Lower leg skin (tissue), 4 donors: ENCODE results near the gene GPR3. TPM values are rescaled to one million over a fixed set of nuclear protein-coding genes. Genes with fewer than 3 reads are reported as not detected.
A peak's percentile ranks its signal among the peaks of the same experiment; 100 is the strongest.

Experiments
- DNase-seq, 2 donors: peaks; one replicate each; pipeline ENCODE4 v3.0.0-alpha.2; 2019; ENCODE audit warnings: low spot score in 2 of 2
- H3K4me3 ChIP-seq: fragments of 200-600 bp; sonication (generic); 2 replicates; pipeline ENCODE4 v1.5.1; 2017; ENCODE audit warnings: mild to moderate bottlenecking, low read depth; ENCODE audit not compliant: poor library complexity, severe bottlenecking
- POLR2A ChIP-seq, 2 donors: fragments of 450-650 bp; IDR thresholded peaks; one replicate each; pipeline ENCODE4 v1.6.1; 2016 to 2017; ENCODE audit warnings: antibody characterized with exemption in 2 of 2, mild to moderate bottlenecking in 1 of 2, moderate library complexity in 1 of 2
- WGBS, 2 donors: methylation state at CpG; one replicate each; pipeline ENCODE4 v1.1.5; 2018; 5-methylcytosine and 5-hydroxymethylcytosine counted together
- intact Hi-C: fragments of 100-400 bp; cut with DNase I; formaldehyde crosslinking; loops from one replicate; pipeline ENCODE4 v1.15.0; 2023; ENCODE audit warnings: low total_unique reads
- total RNA-seq, 4 donors: library from RNA; depleted of rRNA; stranded (reverse); fragments of >200 nt; gene quantifications; one replicate each; pipeline ENCODE4 v1.1.0, GENCODE V29; 2016
- TF ChIP-seq, protein P1 (sequence below), 3 donors: fragments of 450-650 bp; IDR thresholded peaks; one replicate each; pipeline ENCODE4 v1.5.1; 2016; ENCODE audit warnings: antibody characterized with exemption in 3 of 3, mild to moderate bottlenecking in 3 of 3, moderate library complexity in 2 of 3

Gene GPR3
- total RNA-seq, 4 donors from 2014 or later = 0.22 to 1.3 (median 0.68) TPM

GRCh38 chr1:27388337-27389005 lies 4.0 kb upstream of the GPR3 start:
- intact Hi-C loops = loop anchor here (10.0 kb wide), 1 partner anchor 54 kb away; no protein-coding TSS in a partner anchor
- peak in 1 of 2 donors; percentile 95 for DNase-seq

DNA sequence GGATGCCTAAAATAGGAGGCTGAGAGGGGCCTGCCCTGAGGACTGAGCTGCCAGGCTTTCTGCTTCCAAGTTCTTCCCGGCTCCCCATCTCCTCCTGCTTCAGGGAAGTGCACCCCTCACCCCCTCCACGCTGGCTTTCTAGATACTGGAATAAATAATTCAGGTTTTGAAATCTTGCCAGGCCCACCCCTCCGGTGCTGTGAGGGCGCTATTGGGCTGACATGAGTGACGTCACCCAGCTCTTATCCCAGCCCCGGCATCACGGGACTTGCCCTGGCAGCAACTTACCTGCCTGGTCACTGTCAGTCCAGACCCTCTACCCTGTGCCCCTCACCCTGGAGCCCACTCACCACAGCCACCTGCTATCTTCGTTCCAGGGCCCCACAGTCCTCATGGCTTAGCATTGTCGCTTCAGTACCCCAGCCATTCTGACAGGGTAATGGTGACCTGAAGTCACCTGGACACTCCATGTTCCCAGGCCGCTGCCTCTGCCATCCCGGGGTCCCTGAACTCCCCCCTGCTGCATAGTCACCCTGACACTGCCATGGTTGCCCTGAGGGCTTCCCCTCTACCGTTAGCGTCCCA lies 819 bp upstream of the GPR3 start:
- H3K4me3 ChIP-seq = no peak overlapping the region
- intact Hi-C loops = loop anchor here (10.0 kb wide), 1 partner anchor 287 kb away; no protein-coding TSS in a partner anchor
- TF ChIP-seq POLR2A (IDR thresholded peaks at IDR 0.05) = no peak
- TF ChIP-seq, protein P1, sequence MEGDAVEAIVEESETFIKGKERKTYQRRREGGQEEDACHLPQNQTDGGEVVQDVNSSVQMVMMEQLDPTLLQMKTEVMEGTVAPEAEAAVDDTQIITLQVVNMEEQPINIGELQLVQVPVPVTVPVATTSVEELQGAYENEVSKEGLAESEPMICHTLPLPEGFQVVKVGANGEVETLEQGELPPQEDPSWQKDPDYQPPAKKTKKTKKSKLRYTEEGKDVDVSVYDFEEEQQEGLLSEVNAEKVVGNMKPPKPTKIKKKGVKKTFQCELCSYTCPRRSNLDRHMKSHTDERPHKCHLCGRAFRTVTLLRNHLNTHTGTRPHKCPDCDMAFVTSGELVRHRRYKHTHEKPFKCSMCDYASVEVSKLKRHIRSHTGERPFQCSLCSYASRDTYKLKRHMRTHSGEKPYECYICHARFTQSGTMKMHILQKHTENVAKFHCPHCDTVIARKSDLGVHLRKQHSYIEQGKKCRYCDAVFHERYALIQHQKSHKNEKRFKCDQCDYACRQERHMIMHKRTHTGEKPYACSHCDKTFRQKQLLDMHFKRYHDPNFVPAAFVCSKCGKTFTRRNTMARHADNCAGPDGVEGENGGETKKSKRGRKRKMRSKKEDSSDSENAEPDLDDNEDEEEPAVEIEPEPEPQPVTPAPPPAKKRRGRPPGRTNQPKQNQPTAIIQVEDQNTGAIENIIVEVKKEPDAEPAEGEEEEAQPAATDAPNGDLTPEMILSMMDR (IDR thresholded peaks at IDR 0.05) = no peak
- WGBS, 2 donors = 11 to 13% methylated on average over 12 to 13 of the region's 13 CpGs
- no peak for DNase-seq

More at GRCh38 chr1:27388337-27389005, 4.0 kb upstream of the GPR3 start:
- H3K4me3 ChIP-seq = no peak overlapping the region
- 35 to 52% methylated on average over 5 of the region's 5 CpGs for WGBS, 2 donors
- TF ChIP-seq, protein P1 (IDR thresholded peaks at IDR 0.05) = peak in 1 of 3 donors; percentile 85
- TF ChIP-seq POLR2A (IDR thresholded peaks at IDR 0.05) = no peak

GRCh38 chr1:27392778-27393635 lies 585 bp downstream of the GPR3 start:
- WGBS, 2 donors = 35 to 43% methylated on average over 22 to 30 of the region's 30 CpGs

DNA sequence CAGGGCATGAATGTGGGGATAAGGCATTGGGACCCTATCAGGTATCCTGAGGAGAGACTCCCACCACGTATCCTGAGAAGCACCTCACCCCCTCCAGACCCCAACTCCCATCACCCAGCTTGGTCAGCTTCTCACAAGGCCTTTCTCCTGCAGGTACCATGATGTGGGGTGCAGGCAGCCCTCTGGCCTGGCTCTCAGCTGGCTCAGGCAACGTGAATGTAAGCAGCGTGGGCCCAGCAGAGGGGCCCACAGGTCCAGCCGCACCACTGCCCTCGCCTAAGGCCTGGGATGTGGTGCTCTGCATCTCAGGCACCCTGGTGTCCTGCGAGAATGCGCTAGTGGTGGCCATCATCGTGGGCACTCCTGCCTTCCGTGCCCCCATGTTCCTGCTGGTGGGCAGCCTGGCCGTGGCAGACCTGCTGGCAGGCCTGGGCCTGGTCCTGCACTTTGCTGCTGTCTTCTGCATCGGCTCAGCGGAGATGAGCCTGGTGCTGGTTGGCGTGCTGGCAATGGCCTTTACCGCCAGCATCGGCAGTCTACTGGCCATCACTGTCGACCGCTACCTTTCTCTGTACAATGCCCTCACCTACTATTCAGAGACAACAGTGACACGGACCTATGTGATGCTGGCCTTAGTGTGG lies 1.3 kb downstream of the GPR3 start:
- 95 to 97% methylated on average over 17 of the region's 18 CpGs for WGBS, 2 donors
- intact Hi-C loops = loop anchor here (2.0 to 10.0 kb wide), 2 partner anchors 93 to 289 kb away; no protein-coding TSS in a partner anchor
- TF ChIP-seq, protein P1 (IDR thresholded peaks at IDR 0.05) = no peak
- no peak for TF ChIP-seq POLR2A (IDR thresholded peaks at IDR 0.05)
- DNase-seq = no peak
- H3K4me3 ChIP-seq = no peak overlapping the region

More at GRCh38 chr1:27392778-27393635, 585 bp downstream of the GPR3 start:
- TF ChIP-seq, protein P1 (IDR thresholded peaks at IDR 0.05) = no peak
- no peak for TF ChIP-seq POLR2A (IDR thresholded peaks at IDR 0.05)
- H3K4me3 ChIP-seq = peak overlapping the region; percentile 15
- intact Hi-C loops = loop anchor here (10.0 kb wide), 1 partner anchor 288 kb away; no protein-coding TSS in a partner anchor
- DNase-seq = no peak

- no peak for DNase-seq
- intact Hi-C loops = loop anchor here (2.0 to 10.0 kb wide), 2 partner anchors 93 to 289 kb away; no protein-coding TSS in a partner anchor
- no peak for TF ChIP-seq POLR2A (IDR thresholded peaks at IDR 0.05)
- TF ChIP-seq, protein P1 (IDR thresholded peaks at IDR 0.05) = no peak
- no peak overlapping the region for H3K4me3 ChIP-seq
- 94 to 96% methylated on average over 9 of the region's 9 CpGs for WGBS, 2 donors
These were observed 1.8 kb downstream of the GPR3 start for GRCh38 chr1:27394282-27394658.
